GM10847 (cell line): ENCODE data around the gene BRIP1.

ENCODE experiments used
- POLR2A ChIP-seq: IDR thresholded peaks from 2 replicates; pipeline ENCODE4 v1.6.1; 2011; ENCODE audit not compliant: insufficient read length; ENCODE audit errors: extremely low read depth

BRIP1 gene

DNA sequence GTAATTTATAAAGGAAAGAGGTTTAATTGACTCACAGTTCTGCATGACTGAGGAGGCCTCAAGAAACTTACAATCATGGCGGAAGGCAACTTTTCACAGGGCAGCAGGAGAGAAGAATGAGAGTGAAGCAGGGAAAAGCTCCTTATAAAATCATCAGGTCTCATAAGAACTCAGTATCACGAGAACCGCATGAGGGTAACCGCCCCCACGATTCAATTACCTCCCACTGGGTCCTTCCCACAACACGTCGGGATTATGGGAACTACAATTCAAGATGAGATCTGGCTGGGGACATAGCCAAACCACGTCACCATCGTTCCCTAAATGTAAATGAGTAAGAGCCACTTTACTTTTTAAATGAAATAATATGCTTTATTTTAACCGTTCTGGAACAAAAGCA lies 182.4 kb downstream of the BRIP1 start:
- no peak for TF ChIP-seq POLR2A

DNA sequence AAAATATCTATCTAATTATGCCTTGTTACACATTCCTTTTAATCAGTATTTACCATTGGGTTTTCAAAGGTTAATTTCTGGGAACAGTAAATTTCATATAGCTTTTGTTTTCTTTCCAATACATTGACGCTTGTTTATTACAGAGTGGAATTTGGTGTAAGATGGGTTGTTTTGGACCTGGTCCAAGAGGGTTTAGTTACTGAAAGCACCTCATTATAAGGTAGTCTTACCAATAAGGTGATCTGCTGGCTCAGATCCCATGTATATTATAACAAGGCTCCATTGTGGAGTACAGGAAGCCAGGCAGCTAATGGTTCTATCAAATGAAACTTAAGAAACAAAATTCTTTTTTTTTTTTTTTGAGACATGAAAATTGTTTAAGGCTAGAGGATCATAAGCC lies 185.0 kb downstream of the BRIP1 start:
- TF ChIP-seq POLR2A = no peak

DNA sequence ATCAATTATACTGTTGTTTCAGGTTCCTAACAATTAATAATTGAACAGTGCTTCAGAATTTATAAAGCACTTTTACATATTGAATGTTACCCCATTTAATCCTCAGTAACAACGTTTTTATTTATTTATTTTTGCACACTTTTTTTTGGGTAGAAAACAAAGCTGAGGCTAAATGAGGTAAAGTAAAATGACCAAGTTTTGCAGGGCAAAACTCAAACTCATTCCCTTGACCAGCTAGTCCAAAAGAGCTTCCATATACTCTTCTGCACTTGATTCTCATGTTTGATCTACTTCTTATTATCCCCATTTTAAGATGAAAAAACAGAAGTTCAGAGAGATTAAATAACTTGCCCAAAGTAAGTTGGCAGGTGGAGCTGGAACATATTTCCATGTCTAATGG lies 191.2 kb downstream of the BRIP1 start:
- TF ChIP-seq POLR2A = no peak

DNA sequence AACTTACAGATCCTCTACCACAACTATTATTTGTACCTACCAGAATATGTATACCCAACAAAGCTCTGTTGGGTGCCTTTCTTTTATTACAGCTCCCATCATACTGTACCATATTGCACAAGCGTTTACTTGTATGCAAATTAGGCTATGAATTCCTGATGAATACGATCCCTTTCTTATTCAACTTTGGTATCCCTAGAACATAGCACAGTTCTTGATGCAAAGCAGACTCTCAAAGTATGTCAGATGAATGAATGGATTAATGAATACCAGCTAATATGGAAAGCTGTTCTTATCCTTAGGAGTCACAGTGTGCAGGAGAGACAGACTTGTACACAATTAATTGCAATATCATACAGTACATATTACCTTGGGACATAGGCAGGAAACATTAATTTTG lies 192.6 kb downstream of the BRIP1 start:
- TF ChIP-seq POLR2A = no peak

DNA sequence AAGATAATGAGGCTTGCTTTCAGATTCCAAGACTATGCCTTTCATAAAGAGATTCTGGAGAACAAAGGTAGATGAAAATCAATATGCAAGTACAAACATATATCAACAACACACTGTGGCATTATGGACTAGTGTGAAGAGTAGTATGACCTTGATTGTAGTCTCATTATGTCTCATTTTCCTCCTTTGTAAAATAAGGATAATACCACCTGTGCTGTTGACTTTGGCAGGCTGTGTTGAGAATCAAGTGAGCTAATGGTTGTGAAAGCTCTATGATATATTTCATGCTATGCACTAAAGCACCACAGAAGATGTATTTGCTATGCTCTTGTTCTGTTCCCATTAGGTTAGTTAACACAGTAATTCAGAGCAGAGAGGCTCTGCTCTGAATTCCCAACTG lies 193.8 kb downstream of the BRIP1 start:
- no peak for TF ChIP-seq POLR2A

DNA sequence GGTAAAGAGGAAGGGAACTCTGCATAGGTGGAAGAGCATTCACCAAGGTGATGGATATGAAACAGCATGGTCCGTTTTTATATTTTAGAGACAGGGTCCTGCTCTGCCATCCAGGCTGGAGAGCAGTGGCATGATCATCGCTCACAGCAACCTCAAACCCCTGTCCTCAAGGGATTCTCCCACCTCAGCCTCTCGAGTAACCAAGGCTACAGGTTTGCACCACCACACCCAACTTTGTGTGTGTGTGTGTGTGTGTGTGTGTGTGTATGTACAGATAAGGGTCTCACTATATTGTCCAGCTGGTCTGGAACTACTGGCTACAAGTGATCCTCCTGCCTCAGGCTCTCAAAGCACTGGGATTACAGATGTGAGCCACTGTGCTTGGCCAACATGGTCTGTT lies 194.8 kb downstream of the BRIP1 start:
- no peak for TF ChIP-seq POLR2A

DNA sequence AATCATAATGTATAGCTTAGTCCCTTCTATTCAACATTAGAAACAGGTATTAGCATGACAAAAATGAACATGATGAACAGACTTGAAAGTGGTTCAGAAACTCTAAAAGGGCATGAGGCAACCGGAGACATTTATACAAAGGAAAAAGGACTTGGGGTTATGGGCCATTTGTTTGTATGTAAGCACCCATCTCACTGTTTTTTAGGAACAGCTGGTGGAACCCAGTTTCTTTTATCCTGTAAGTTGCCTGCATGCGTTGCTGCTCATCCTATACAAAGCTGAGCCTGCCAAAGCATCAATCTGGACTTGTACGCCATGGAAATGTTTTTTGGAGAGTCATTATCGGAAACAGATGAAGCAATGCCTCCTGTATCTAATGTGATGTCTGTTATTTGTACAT lies 200.0 kb downstream of the BRIP1 start:
- no peak for TF ChIP-seq POLR2A

DNA sequence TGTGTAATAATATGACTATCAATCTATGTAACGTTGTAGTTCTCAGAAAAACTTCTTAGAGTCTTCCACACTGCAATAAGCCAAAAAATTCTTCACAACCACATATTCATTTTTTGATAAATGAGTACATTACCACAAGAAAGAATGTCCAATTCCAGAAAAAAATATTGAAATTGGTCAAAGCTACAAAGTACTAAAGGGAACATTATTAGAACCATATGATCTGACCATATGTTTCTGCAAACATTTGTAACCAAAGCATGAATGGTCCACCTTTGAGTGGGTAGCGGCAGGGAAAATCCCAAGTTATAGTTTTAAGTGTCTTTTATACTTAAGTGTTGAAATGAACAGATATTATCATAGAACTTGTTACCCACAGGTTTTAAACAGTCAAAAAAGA lies 200.6 kb downstream of the BRIP1 start:
- no peak for TF ChIP-seq POLR2A

DNA sequence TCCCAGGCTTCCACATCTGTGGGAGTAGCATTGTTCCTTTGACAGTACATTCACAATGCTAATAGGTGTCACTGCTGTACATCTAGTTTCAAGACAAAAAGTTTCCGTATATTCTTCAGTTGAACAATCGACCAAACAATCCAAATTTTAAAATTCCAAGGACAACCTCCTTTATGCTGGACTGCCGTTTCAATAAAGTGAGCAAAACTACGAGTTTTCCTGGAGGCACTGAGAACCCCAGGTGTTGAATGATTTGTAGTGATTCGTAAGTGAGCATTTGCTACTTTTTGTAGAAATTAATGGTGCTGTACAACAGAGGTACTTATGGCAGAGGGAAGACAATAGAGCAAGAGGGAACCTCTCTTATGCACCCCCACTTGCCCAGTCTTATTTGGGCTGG lies 201.1 kb downstream of the BRIP1 start:
- no peak for TF ChIP-seq POLR2A

DNA sequence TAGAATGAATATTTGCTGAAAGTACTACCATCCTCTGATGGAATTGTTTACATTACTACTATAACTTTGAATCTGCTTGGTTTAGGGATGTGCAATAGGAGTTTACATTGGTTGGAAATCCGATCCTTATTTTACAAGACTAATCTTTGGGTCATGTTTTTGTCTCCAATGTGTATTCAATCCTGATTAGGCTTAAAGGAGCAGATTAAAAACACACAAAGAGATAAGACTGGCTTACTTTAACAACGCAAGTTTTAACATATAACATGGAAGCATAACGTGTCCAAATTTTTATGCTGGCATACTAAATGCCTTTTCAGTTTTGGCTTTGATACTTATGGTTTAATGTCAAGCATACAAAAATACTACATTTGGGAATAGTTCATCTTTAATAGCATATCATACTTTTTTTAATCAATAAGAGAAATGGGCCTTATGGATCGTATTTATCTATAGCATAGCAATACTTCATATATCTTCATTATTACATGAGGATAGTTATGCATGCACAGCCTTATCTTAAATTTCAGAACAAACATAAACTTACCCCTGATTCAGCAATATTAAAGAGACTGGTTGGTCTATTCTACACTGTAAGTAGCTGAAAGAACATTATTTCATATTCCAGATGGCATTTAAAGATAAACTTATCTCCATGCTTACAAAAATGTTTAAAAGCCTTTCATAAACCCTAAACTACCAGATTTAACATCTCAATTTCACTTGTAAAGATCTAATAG lies 202.4 kb downstream of the BRIP1 start:
- TF ChIP-seq POLR2A = no peak

DNA sequence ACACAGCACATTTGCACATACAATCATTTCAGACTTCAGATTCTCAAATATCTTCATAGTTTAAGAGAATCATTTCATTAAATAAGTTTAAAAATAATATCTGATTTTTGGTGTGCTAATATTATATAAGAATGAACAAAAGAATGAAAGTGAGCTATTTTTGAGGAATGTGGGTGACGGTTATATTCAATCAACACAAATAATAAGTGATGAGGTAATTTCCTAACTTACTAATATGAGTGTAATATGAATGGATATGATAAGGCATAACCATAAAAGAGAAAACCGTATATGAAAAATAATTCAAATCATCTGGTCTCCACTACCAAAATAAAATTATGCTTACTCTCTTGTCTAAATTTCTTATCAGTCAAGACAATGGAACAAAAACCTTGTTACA lies 203.9 kb downstream of the BRIP1 start:
- no peak for TF ChIP-seq POLR2A

DNA sequence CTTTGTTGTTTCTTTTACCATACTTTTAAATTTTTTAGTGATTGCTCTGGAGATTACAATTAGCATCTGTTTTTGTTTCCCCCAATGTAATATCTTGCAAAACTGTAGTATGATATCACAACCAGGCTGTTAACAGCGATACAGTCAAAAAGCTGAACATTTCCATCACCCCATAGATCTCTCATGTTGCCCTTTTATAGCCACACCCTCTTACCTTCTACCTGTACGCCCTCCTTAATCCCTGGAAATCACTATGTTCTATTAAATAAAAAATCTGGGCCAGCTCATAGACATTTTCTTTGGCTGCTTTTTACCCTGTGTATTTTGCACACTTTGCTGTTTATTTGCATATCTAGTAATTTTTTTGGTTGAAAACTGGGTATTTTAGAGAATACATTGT lies 205.1 kb downstream of the BRIP1 start:
- TF ChIP-seq POLR2A = no peak

DNA sequence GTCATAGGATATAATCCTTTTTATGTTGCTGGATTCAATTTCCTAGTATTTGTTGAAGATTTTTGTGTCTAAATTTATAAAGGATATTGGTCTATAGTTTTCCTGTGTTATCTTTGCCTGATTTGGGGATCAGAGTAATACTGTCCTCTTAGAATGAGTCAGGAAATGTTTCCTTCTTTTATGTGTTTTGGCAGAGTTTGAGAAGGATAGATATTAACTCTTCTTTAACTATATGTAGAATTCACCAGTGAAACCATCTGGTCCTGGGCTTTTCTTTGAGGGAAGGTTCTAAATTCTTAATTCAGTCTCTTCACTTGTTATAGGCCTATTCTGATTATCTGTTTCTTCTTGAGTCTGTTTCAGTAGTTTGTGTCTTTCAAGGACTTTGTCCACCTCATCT lies 206.0 kb downstream of the BRIP1 start:
- TF ChIP-seq POLR2A = no peak

DNA sequence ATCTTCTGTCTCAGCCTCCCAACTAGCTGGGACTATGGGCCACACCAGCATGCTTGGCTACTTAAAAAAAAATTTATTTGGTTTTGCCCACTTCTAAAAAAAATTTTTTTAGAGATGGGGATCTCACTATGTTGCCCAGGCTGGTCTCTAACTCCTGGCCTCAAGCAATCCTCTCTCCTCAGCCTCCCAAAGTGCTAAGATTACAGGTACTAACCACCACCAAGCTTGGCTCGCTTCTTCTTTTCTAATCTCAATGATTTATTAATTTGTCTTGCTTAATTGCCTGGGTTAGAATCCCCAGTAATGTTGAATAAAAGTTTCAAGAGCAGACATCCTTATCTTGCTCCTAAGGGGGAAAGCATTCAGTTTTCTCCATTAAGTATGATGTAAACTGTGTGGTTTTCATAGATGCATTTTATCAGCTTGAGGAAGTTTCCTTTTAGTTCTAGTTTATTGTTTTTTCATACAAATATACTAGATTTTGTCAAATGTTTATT lies 206.6 kb downstream of the BRIP1 start:
- no peak for TF ChIP-seq POLR2A

DNA sequence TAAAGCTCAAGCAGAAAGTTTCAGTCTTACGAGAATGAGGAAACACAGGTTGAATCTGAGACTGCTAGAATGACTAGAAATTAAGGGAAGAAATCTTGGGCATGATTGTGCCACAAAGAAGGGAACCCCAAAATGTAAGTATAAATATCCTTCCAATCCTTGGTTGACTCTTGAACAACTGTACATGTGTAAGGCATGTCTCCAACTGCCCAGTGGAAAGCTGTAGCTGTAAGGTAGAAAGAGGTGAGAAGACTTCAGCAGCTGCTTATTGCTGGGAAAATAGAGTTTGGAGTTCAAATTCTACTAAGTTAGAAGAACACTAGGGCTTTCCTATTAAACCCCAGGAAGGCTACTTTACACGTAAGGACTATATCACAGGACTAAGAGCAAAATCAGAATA lies 212.6 kb downstream of the BRIP1 start:
- TF ChIP-seq POLR2A = no peak

DNA sequence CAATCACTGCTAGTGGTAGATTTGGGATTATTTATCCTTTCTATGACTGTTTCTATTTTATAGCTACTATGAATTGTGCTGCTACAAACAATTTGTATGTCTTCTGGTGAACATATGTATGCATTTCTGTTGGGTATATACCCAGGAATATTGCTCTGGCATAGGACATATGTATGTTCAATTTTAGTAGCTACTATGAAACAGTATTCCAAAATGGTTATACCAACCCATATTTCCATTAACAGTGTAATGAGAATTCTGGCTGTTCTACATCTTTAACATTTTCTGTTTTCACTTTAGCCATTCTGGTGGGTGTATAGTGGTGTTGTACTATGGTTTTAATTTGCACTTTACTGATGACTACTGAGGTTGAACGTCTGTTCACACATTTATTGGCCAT lies 214.7 kb downstream of the BRIP1 start:
- no peak for TF ChIP-seq POLR2A

DNA sequence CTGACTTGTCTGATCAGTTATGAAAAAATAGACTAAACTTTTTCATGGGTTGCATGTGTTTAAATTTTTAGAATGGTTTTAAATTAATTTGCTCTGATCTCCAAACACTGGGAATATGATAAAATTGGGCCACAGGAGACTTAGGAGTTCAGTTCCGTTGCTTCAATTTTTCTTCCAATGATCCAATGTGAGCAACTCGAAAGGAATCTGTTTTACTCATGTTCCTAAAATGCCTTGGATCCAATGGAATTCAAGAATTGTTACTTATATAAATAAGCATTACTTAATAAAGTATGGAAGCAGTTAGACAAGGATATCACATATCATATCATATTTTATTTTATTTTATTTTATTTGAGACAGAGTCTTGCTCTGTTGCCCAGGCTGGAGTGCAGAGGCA lies 216.3 kb downstream of the BRIP1 start:
- no peak for TF ChIP-seq POLR2A
